HEK293T (cell line): ENCODE data around the gene CPEB4.

ENCODE experiments used
- ARNT ChIP-seq: fragments of 450-650 bp; IDR thresholded peaks from 2 replicates; pipeline ENCODE4 v1.6.1; 2017; ENCODE audit warnings: mild to moderate bottlenecking
- BHLHE40 ChIP-seq: fragments of 450-650 bp; IDR thresholded peaks from 2 replicates; pipeline ENCODE4 v1.6.1; 2016; ENCODE audit warnings: mild to moderate bottlenecking, moderate library complexity, borderline replicate concordance
- FOXK2 ChIP-seq: fragments of 450-650 bp; IDR thresholded peaks from 2 replicates; pipeline ENCODE4 v1.6.1; 2016; ENCODE audit warnings: mild to moderate bottlenecking
- FOXM1 ChIP-seq: fragments of 450-650 bp; IDR thresholded peaks from 2 replicates; pipeline ENCODE4 v1.6.1; 2017; ENCODE audit warnings: mild to moderate bottlenecking, borderline replicate concordance
- NFRKB ChIP-seq: fragments of 450-650 bp; IDR thresholded peaks from 2 replicates; pipeline ENCODE4 v1.6.1; 2016; ENCODE audit warnings: mild to moderate bottlenecking, moderate library complexity
- PKNOX1 ChIP-seq: fragments of 450-650 bp; IDR thresholded peaks from 2 replicates; pipeline ENCODE4 v1.6.1; 2016
- SP1 ChIP-seq: fragments of 450-650 bp; IDR thresholded peaks from 2 replicates; pipeline ENCODE4 v1.6.1; 2017
- SUZ12 ChIP-seq: fragments of 450-650 bp; IDR thresholded peaks from 2 replicates; pipeline ENCODE4 v1.6.1; 2016; ENCODE audit warnings: mild to moderate bottlenecking
- TARDBP ChIP-seq: fragments of 450-650 bp; IDR thresholded peaks from 2 replicates; pipeline ENCODE4 v1.6.1; 2016

DNA sequence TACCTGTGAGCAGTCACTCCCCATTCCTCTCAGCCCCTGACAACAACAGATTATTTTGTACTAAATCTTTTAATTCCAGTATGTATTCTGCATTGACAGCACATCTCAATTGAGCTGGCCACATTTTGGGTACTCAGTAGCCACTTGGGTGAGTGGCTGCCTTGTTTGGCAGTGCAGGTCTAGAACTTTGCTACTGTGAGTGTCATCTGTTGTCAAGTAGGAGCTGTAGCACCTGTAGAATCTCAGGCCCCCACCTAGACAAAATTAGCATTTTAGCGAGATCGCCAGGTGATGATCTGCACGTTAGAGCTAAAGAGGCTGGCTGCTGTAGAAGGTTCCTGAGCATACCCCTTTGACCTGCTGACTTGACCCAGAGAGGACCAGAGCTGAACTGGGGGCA is 44.4 kb upstream of the CPEB4 start:
- TF ChIP-seq PKNOX1 (no peak), NFRKB (no peak), SP1 (no peak), TARDBP (no peak), ARNT (no peak), FOXK2 (no peak), FOXM1 (no peak), SUZ12 (no peak), BHLHE40 (no peak)
